ENCODE measurements around the gene NHLRC4. TPM values are rescaled to one million over a fixed set of nuclear protein-coding genes. Genes with fewer than 3 reads are reported as not detected.

Gene NHLRC4
- total and polyA plus RNA-seq, 9 of the 15 experiments (the other 6 are each of a cell fraction or from before 2014, with no cell fraction given), result 0.24 to 3.7 (median 1.3) TPM; not detected in 2

DNA sequence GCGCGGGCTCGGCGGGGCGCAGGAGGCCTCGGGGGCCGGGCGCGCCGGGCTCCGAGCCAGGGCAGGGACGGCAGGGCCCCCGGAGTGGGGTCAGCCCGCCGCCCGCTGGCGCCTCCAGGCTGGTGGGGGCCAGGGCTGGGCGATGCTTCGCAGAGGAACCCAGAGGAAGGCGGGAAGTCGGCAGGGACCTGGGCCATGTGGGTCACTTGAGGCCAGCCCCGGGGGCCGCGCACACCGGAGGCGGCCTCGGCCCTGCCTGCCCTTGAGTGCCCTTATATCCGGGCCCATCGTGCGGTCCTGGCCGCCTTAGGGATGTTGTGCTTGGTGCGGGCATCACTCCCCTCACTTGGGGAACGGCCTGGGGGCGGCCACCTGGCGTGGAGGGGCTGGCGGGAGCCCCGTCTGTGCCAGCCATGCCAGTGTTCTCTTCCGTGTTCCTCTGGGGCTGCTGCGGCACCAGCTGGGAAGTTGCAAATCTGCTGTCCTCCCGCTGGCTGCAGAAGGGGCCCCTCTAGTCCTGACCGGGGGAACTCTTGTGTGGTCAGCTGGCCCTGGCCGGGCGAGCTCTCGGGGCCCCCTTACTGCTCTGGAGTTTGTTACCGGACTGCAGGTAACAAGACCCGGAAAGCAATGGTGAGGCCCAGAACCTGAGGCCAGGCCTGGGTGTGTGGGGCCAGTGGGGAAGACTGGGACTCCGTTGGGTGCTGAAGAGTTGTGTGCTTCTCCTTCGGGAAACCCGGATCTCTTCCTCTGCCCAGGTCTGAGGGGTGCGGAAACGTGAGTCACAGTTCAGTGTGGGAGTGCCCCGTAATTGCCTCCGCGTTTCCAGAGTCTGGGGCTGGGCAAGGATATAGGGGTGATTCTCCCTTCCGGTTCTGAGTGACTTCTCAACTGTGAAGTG lies 38.4 kb upstream of the NHLRC4 start (continued):
- TF ChIP-seq CLOCK (CRISPR knock-in tag; IDR thresholded peaks at IDR 0.05; ENCODE audit: borderline replicate concordance), result no peak
- TF ChIP-seq SRSF3 (IDR thresholded peaks at IDR 0.05; ENCODE audit: insufficient read depth, low read length), result no peak
- no peak for TF ChIP-seq MEIS2 (IDR thresholded peaks at IDR 0.05; ENCODE audit: partially characterized antibody)
- no peak for TF ChIP-seq ZFP30 (CRISPR knock-in tag; IDR thresholded peaks at IDR 0.05; ENCODE audit: borderline replicate concordance)
- TF ChIP-seq MCM3 (IDR thresholded peaks at IDR 0.05), result no peak
- no peak for TF ChIP-seq ZNF121 (CRISPR knock-in tag; conservative IDR thresholded peaks at IDR 0.05)
- TF ChIP-seq TAF9B (IDR thresholded peaks at IDR 0.05; ENCODE audit: partially characterized antibody), result no peak
- TF ChIP-seq THAP7 (CRISPR knock-in tag; IDR thresholded peaks at IDR 0.05), result no peak
- no peak for TF ChIP-seq PHF21A (IDR thresholded peaks at IDR 0.05; ENCODE audit: borderline replicate concordance, low read depth)
- TF ChIP-seq NCOA4 (IDR thresholded peaks at IDR 0.05; ENCODE audit: partially characterized antibody), result no peak
- peak; percentile 89 for TF ChIP-seq ETV5 (CRISPR knock-in tag; IDR thresholded peaks at IDR 0.05; ENCODE audit: low read depth)
- TF ChIP-seq, protein P1, sequence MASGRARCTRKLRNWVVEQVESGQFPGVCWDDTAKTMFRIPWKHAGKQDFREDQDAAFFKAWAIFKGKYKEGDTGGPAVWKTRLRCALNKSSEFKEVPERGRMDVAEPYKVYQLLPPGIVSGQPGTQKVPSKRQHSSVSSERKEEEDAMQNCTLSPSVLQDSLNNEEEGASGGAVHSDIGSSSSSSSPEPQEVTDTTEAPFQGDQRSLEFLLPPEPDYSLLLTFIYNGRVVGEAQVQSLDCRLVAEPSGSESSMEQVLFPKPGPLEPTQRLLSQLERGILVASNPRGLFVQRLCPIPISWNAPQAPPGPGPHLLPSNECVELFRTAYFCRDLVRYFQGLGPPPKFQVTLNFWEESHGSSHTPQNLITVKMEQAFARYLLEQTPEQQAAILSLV (tag; IDR thresholded peaks at IDR 0.05), result no peak
- no peak for TF ChIP-seq NR4A1 (CRISPR knock-in tag; IDR thresholded peaks at IDR 0.05)
- no peak for TF ChIP-seq NR4A1 (tag; IDR thresholded peaks at IDR 0.05)
- TF ChIP-seq DMBX1 (CRISPR knock-in tag; IDR thresholded peaks at IDR 0.05; ENCODE audit: borderline replicate concordance), result no peak
- no peak for TF ChIP-seq HIVEP1 (CRISPR knock-in tag; IDR thresholded peaks at IDR 0.05)
- TF ChIP-seq NBN (IDR thresholded peaks at IDR 0.05; ENCODE audit: low read depth), result no peak
- TF ChIP-seq GABPB2 (CRISPR knock-in tag; conservative IDR thresholded peaks at IDR 0.05), result no peak
- TF ChIP-seq ZFP1 (CRISPR knock-in tag; IDR thresholded peaks at IDR 0.05), result no peak
- no peak for TF ChIP-seq HES1 (IDR thresholded peaks at IDR 0.05; ENCODE audit: low read depth)
- no peak for TF ChIP-seq STAT5A (IDR thresholded peaks at IDR 0.05; ENCODE audit: borderline replicate concordance, low read length)
- TF ChIP-seq NONO (IDR thresholded peaks at IDR 0.05; ENCODE audit: low read depth in 2 of 2, low read length in 1 of 2), result no peak
- no peak for TF ChIP-seq RBM25 (IDR thresholded peaks at IDR 0.05; ENCODE audit: low read depth, low read length, severe bottlenecking)
- no peak for TF ChIP-seq ZNF253 (CRISPR knock-in tag; conservative IDR thresholded peaks at IDR 0.05)
